Neural progenitor cell (in vitro differentiated cells): ENCODE results near the gene MT1HL1.

ENCODE experiments used
- EZH2 ChIP-seq: fragments of 200-600 bp; sonication (generic); IDR thresholded peaks from 2 replicates; pipeline ENCODE4 v1.6.1; 2017; ENCODE audit warnings: antibody characterized with exemption, mild to moderate bottlenecking, moderate library complexity
- EZH2phosphoT487 ChIP-seq: fragments of 200-600 bp; sonication (generic); IDR thresholded peaks from 2 replicates; pipeline ENCODE4 v1.6.1; 2017; ENCODE audit warnings: antibody characterized with exemption
- TF ChIP-seq, protein P1 (sequence below): fragments of 200-600 bp; sonication (generic); IDR thresholded peaks from 2 replicates; pipeline ENCODE4 v1.5.1; 2017; ENCODE audit warnings: antibody characterized with exemption, mild to moderate bottlenecking

DNA sequence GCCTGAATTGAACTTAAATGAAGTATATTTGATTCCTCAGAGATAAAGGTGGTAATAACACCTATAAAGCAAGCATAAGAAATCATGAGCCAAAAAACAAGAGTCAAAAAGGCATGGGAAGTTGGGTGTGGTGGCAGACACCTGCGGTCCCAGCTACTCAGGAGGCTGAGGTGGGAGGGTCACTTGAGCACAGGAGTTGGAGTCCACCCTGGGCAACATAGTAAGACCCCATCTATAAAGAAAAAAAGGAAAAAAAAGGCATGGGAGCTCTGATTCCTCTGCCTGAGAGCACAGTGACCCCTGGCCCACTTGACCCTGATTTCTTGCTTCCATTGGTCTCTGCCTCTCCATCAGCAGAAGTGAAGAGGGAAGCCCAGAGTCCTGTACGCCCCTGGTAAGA lies 40.3 kb downstream of the MT1HL1 start:
- TF ChIP-seq, protein P1, sequence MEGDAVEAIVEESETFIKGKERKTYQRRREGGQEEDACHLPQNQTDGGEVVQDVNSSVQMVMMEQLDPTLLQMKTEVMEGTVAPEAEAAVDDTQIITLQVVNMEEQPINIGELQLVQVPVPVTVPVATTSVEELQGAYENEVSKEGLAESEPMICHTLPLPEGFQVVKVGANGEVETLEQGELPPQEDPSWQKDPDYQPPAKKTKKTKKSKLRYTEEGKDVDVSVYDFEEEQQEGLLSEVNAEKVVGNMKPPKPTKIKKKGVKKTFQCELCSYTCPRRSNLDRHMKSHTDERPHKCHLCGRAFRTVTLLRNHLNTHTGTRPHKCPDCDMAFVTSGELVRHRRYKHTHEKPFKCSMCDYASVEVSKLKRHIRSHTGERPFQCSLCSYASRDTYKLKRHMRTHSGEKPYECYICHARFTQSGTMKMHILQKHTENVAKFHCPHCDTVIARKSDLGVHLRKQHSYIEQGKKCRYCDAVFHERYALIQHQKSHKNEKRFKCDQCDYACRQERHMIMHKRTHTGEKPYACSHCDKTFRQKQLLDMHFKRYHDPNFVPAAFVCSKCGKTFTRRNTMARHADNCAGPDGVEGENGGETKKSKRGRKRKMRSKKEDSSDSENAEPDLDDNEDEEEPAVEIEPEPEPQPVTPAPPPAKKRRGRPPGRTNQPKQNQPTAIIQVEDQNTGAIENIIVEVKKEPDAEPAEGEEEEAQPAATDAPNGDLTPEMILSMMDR = no peak
- no peak for TF ChIP-seq EZH2
- TF ChIP-seq EZH2phosphoT487 = no peak
